GM19467 (cell line): ENCODE measurements around the gene CCHCR1.

Experiments used
- ATAC-seq: cut with Tn5 transposase; IDR thresholded peaks from one replicate; pipeline ENCODE4 v1.9.1; 2021; ENCODE audit warnings: mild to moderate bottlenecking, moderate library complexity; ENCODE audit not compliant: unreplicated experiment

CCHCR1 gene

GRCh38 chr6:31162463-31163165 is 5.0 kb upstream of the CCHCR1 start:
- ATAC-seq = no peak

- no peak for ATAC-seq
These were observed 3.9 kb upstream of the CCHCR1 start for GRCh38 chr6:31161216-31162126.

DNA sequence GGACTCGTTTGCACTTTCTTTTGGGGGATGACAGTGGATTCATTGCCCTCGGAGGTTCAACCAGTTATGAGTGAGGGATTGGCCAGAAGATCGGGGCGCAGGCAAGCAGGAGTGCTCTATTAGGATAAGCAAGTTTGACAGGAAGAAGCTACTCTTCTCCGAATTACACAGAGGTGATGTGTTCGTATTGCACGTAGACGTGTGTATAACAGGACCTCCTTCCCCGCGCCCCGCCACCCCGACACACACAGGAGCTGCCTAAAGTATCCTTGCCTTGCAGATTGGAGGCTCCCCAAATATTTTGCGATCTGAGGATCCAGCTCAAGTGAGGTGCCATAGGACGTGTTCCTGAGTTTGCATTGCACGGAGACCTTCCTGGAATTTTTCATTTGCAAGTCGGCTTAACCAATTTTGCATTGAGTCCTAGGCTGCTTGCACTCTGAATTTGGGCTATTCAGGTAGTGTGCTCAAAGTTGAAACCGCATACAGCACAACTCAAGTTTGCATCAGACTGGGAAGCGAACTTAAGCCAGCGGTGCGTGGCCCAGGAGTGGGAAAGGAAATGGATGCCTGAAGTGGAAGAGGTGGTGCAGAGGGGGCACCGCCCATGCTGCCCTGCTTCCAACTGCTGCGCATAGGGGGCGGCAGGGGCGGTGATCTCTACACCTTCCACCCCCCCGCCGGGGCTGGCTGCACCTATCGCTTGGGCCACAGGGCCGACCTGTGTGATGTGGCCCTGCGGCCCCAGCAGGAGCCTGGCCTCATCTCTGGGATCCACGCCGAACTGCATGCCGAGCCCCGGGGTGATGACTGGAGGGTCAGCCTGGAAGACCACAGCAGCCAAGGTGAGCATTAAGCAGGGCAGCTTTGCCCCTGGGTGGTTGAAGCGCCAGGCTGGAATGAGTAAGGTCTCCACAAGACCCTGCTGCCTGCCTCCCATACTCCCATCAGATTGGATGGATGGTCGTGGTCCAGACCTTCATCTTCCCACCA is 1.6 kb upstream of the CCHCR1 start:
- no peak for ATAC-seq

DNA sequence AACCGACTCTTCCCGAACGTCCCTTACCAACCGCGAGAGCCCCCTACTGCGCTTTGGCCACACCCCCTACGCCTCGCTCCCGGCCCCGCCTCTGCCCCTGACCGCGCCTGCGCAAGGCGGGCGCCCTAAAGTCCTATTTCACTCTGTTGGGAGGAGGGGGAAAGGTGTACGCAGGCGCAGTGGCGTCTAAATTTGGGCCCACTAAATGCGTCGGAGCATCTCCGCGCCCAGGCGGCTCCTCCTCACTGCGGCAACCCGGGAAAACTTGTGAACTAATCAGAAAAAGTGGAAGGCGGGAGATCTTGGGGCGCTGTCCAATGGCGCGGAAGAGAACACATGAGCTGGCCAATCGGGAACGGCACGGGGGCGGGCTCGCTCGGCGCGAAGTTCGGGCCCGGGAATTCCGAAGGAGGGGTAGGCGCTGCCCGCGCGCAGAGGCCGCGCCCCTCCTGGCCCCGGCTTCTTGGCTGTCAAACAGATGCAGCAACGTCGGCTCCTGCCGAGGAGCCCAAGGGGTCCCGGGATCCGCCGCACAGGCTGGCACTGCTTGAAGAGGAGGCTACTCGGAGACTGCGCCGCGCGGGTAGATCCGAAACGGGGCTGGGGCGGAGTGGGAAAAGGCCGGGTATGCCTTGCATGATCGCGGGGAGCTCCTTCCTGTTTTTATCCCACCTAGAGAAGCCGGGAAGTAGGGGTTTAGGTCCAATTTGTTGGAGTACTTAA is 699 bp upstream of the CCHCR1 start, which contains the start of gene TCF19:
Gene TCF19 (plus strand): TSS at position 450 of the 723 bp plus-strand sequence. CDS start 881 bp downstream, outside the sequence.
- peak; percentile 72 for ATAC-seq

- no peak for ATAC-seq
These were observed 961 bp downstream of the CCHCR1 start for GRCh38 chr6:31156641-31157040.

DNA sequence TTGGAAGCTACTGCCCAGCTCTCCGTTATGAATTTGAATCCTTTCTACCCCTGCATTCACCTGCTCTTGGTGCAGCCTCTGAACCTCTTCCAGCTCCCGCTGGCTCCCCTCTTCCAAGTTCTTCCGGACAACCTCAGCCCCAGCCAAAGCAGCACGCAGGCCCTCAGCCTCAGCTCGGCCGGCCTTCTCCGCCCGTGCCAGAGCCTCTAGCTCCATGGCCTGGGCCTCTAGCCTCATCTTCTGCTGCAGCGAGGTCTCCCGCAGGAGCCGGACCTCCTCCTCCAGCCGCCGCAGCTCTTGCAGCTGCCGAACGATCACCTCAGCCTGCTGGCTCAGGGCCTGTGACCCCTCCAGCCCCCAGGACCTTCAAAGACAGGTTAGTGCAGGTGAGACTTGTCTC is 3.2 kb downstream of the CCHCR1 start:
- no peak for ATAC-seq

GRCh38 chr6:31152781-31153180 is 4.8 kb downstream of the CCHCR1 start:
- ATAC-seq = no peak

DNA sequence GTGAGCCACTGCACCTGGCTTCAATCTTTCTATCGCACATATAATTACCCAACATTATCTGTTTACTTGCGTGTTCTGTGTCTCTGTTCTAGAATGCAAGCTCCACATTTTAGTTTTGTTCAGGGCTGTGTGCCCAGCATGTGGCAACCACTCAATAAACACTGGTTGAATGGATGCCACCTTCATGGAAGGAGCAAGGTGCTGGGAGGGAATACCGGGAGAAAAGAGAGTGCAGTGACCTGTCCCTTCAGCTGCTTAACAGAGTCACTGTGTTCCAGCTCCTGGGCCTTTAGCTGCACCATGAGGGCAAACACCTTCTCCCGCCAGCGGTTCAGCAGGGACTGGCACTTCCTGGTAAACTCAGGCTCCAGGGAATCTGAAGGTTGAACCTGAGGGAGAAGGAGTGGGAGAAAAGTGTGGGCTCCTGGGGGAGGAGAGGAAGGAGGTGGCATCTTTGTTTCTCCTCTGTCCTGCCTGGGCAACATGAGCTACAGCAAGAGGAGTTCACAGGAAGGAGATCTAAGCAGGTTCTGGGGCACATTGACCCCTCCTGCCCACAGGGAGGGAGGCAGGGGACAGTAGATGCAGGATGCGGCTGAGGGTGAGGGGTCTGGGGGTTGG is 7.7 kb downstream of the CCHCR1 start:
- ATAC-seq = no peak

DNA sequence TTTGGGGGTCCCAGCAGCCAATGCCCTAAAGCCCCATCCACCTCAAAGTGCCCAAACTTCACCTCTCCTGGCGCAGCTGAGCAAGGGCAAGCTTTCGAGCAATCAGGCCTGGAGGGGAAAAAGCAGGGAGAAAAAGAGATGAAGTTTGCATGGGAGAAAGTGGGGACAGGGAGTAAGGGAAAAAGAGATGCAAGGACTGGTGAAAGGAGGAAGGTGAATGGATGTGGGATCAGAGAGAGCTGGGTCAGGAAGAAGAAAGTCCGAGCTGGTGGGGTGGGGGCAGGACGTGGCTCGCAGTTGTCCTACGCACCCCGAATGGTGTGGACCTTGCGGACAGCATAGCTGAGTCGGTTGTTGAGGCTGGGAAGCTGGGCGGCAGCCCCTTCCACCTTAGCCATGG is 12.2 kb downstream of the CCHCR1 start:
- no peak for ATAC-seq

GRCh38 chr6:31144970-31145340 is 12.6 kb downstream of the CCHCR1 start:
- ATAC-seq = no peak

- no peak for ATAC-seq
These were observed 13.2 kb downstream of the CCHCR1 start for GRCh38 chr6:31144296-31144969.

DNA sequence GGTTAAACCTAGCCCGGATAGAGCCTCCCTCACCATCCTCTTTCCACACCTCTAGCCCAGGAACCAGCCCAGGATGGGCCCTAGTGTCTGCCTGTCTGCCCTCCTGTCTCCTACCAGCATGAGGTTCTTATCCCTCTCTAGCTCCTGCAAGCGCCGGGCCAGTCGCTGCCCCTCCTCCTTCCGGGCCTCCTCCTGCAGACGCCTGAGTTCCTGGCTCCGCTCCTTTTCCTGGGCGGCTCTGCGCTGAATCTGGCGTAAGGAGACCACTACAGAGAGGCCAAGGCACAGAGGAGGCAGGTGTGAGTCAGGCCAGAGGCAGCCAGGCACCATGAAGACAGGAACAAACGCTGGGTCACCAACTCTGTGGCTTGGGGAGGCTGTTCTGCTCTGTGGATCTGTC is 14.5 kb downstream of the CCHCR1 start:
- no peak for ATAC-seq

DNA sequence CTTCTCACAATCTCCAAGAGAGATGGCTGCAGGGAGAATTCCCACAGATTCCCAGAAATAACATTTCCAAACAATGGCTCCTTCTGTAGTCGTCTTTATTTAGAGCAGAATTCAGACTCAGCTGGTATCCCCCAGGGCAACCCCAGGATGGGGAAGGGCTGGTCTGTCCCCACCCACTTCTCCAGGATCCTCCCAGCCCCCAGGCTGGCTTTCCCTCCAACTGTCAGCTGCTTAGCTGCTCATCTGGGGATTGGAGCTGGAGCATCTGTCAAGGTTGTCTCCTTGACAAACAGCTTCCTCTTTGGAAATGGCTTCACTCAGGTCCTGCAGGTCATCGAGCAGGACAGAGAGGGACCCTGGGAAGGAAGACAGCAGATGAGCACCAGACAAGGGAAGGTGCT is 15.2 kb downstream of the CCHCR1 start:
- ATAC-seq = no peak

DNA sequence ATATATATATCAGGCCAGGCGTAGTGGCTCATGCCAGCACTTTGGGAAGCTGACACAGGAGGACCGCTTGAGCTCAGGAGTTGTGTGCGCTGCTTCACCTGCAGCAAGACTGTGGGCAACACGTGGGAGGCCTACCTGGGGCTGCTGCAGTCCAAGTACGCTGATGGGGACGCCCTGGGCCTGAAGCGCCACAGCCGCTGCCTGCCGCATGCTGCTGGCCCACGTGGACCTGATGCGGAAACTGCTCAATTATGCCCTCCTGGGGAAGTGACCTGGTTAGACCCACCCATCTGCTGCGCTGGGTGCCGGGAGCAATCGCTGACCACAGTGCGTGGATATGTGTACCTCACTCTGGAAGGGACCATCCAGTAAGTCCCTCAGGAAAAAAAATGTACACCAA is 17.0 kb downstream of the CCHCR1 start:
- ATAC-seq = no peak

- no peak for ATAC-seq
These were observed 18.0 kb downstream of the CCHCR1 start for GRCh38 chr6:31139599-31139998.

DNA sequence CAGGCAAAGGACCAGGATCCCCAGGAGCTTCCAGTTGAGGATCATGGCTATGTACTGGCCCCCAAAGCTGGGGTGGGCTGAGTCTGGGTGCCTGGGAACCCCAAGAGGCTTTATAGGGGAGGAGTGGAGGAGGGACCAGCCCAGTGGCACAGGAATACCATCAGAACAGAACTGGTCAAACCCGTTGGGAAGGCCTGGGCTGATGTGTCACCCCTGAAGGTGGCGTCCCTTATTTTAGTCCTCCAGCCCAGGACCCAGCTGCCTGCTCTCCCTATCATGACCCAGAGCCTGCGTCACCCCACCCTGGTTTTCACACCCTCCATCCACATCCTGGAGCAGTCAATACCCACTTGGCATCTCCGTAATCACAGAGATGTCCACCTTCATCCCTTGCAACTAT is 18.6 kb downstream of the CCHCR1 start, which contains the start of gene PSORS1C2:
Gene PSORS1C2 (minus strand): TSS at position 85 of the 400 bp plus-strand sequence. CDS start 40 bp downstream, at position 45.
- no peak for ATAC-seq

GRCh38 chr6:31135710-31136109 is 21.9 kb downstream of the CCHCR1 start:
- ATAC-seq = no peak

DNA sequence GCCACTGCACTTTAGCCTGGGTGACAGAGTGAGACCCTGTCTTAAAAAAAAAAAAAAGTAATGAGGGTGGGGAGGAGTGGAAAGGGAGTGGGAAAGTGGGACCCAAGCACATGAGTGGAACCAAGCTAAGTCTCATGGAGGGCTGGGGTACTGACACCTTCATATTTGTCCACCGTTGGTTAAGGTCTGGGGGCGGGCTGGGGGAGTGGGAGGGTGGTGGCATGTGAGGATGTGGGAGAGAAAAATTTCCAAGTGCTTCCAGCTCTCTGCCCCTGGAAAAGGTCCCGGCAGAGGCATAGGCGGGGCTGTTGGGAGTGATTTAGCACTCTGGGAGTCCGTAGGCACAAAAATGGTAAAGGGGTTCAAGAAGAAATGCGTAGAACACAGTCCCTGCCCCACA is 24.8 kb downstream of the CCHCR1 start:
- ATAC-seq = no peak

DNA sequence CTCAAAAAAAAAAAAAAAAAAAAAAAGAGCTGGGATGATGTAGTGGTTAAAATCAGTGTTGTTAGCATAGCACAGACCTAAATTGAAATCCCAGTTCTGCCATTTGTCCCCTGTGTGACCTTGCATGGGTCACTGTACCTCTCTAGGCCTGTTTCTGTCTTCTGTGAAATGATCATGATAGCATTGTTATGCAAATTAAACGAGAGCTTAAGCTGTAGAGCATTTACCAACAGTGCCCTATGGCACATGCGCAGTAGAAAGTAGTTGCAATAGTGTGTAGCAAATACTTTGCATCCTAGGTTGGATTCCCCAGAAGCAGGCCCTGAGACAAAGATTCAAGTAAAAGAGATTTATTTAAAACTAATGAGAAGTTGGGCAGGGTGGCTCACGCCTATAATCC is 26.0 kb downstream of the CCHCR1 start:
- no peak for ATAC-seq
